H1 (cell line): Measurements from ENCODE around the gene EPHB6. TPM values are rescaled to one million over a fixed set of nuclear protein-coding genes. Genes with fewer than 3 reads are reported as not detected.

ENCODE experiments used
- CTCF ChIA-PET: fragments of 300-600 bp; sonication (Branson Sonifier 250); formaldehyde crosslinking; loops from one replicate; lab custom pipeline; 2021; ENCODE audit not compliant: partially characterized antibody; lab: Charles Lee
- POLR2A ChIA-PET: fragments of 300-600 bp; sonication (Branson Sonifier 250); formaldehyde crosslinking; loops from one replicate; lab custom pipeline; 2021; ENCODE audit warnings: inconsistent platforms; ENCODE audit not compliant: partially characterized antibody; lab: Charles Lee
- DNase-seq, 2 experiments: peaks; one replicate each; pipeline versions ENCODE4 v3.0.0 to v3.0.0-alpha.2; 2010 to 2022; ENCODE audit warnings: low spot score in 2 of 2, low read depth in 1 of 2, mixed read lengths in 1 of 2
- FAIRE-seq: peaks from 2 replicates; lab custom pipeline; 2011; peaks lifted over from hg19 to GRCh38; lab: Jason Lieb, UNC
- H2AFZ ChIP-seq: 2 replicates; pipeline ENCODE4 v1.8.1; 2012; ENCODE audit warnings: low read length, inconsistent platforms
- H2AK5ac ChIP-seq: 2 replicates; pipeline ENCODE4 v1.6.1; 2013; ENCODE audit warnings: low read depth, low read length
- H2BK120ac ChIP-seq: replicated peaks from 2 replicates; pipeline ENCODE3; 2013; ENCODE audit warnings: low read depth, low read length, inconsistent platforms
- H2BK12ac ChIP-seq: 2 replicates; pipeline ENCODE4 v1.6.1; 2013; ENCODE audit warnings: low read depth, low read length
- H2BK15ac ChIP-seq: 2 replicates; pipeline ENCODE4 v1.6.1; 2013; ENCODE audit warnings: low read length
- H2BK20ac ChIP-seq: 2 replicates; pipeline ENCODE4 v1.6.1; 2013; ENCODE audit warnings: low read length
- H2BK5ac ChIP-seq: 2 replicates; pipeline ENCODE4 v1.6.1; 2013; ENCODE audit warnings: low read depth, low read length
- H3K14ac ChIP-seq: 2 replicates; pipeline ENCODE4 v1.6.1; 2013; ENCODE audit warnings: inconsistent platforms; ENCODE audit not compliant: insufficient read length
- H3K18ac ChIP-seq: 2 replicates; pipeline ENCODE4 v1.6.1; 2013; ENCODE audit warnings: low read length; ENCODE audit errors: extremely low read depth
- H3K23ac ChIP-seq: 2 replicates; pipeline ENCODE4 v1.6.1; 2013; ENCODE audit warnings: inconsistent platforms; ENCODE audit not compliant: insufficient read length
- H3K23me2 ChIP-seq: 2 replicates; pipeline ENCODE4 v1.6.1; 2013; ENCODE audit warnings: low read depth, low read length
- H3K27ac ChIP-seq: 2 replicates; pipeline ENCODE4 v1.6.1; 2011; ENCODE audit warnings: low read depth, low read length, inconsistent platforms
- H3K27me3 ChIP-seq, 4 experiments: replicated peaks in 1 of 4; 1 replicate in 1 of 4; 2 replicates in 3 of 4; pipeline versions ENCODE4 v1.6.1 to v1.8.1; 2011 to 2013; ENCODE audit warnings: low read length in 3 of 4, mild to moderate bottlenecking in 3 of 4, inconsistent platforms in 2 of 4, mixed read lengths in 2 of 4, moderate library complexity in 1 of 4; ENCODE audit not compliant: control insufficient read depth in 3 of 4, insufficient read depth in 3 of 4; ENCODE audit errors: extremely low read depth in 1 of 4
- H3K36me3 ChIP-seq, 4 experiments: 2 replicates each; pipeline versions ENCODE4 v1.6.1 to v1.8.1; 2011 to 2013; ENCODE audit warnings: mild to moderate bottlenecking in 4 of 4, low read length in 3 of 4, moderate library complexity in 2 of 4, control low read depth in 1 of 4, inconsistent platforms in 1 of 4; ENCODE audit not compliant: insufficient read depth in 4 of 4, control insufficient read depth in 2 of 4
- H3K4ac ChIP-seq: replicated peaks from 2 replicates; pipeline ENCODE3; 2013; ENCODE audit warnings: low read length, low read depth, mixed read lengths, inconsistent platforms; ENCODE audit not compliant: insufficient read length
- H3K4me1 ChIP-seq, 4 experiments: replicated peaks in 1 of 4; 1 replicate in 1 of 4; 2 replicates in 3 of 4; pipeline versions ENCODE4 v1.6.1 to v1.8.1; 2011 to 2013; ENCODE audit warnings: low read length in 3 of 4, inconsistent platforms in 2 of 4, mixed read lengths in 1 of 4; ENCODE audit not compliant: insufficient read depth in 4 of 4, control insufficient read depth in 3 of 4
- H3K4me2 ChIP-seq, 2 experiments: 2 replicates each; pipeline versions ENCODE4 v1.6.1 to v1.8.1; 2011 to 2013; ENCODE audit warnings: low read depth in 2 of 2, low read length in 2 of 2, control low read depth in 1 of 2, inconsistent platforms in 1 of 2, mild to moderate bottlenecking in 1 of 2; ENCODE audit not compliant: insufficient read depth in 1 of 2
- H3K4me3 ChIP-seq, 4 experiments: fragments of 200-600, 300-600 bp in 1 of 4; sonication (generic), shearing (Covaris generic), sonication (Bioruptor Twin) in 1 of 4; 2 replicates each; pipeline versions ENCODE4 v1.5.1 to v1.8.1; 2011 to 2016; ENCODE audit warnings: low read length in 4 of 4, low read depth in 3 of 4, control low read depth in 2 of 4, inconsistent platforms in 2 of 4, mild to moderate bottlenecking in 2 of 4, mixed read lengths in 1 of 4, moderate library complexity in 1 of 4; ENCODE audit not compliant: insufficient read depth in 2 of 4; ENCODE audit errors: extremely low read depth in 1 of 4
- H3K56ac ChIP-seq: replicated peaks from 2 replicates; pipeline ENCODE3; 2013; ENCODE audit warnings: low read depth, mild to moderate bottlenecking, mixed read lengths, low read length, inconsistent platforms; ENCODE audit not compliant: insufficient read length
- H3K79me1 ChIP-seq: 2 replicates; pipeline ENCODE4 v1.6.1; 2013; ENCODE audit warnings: low read depth, low read length, control low read depth
- H3K79me2 ChIP-seq, 2 experiments: 2 replicates each; pipeline versions ENCODE4 v1.6.1 to v1.8.1; 2012 to 2013; ENCODE audit warnings: low read length in 2 of 2, mild to moderate bottlenecking in 2 of 2, inconsistent platforms in 1 of 2; ENCODE audit not compliant: insufficient read depth in 2 of 2, control insufficient read depth in 1 of 2
- H3K9ac ChIP-seq, 4 experiments: replicated peaks in 1 of 4; 1 replicate in 1 of 4; 2 replicates in 3 of 4; pipeline versions ENCODE4 v1.6.1 to v1.8.1; 2011 to 2013; ENCODE audit warnings: low read depth in 3 of 4, low read length in 3 of 4, control low read depth in 2 of 4, mild to moderate bottlenecking in 2 of 4, moderate library complexity in 2 of 4, inconsistent platforms in 1 of 4; ENCODE audit errors: extremely low read depth in 1 of 4
- H3K9me3 ChIP-seq, 2 experiments: 2 replicates each; pipeline versions ENCODE4 v1.6.1 to v1.8.1; 2012 to 2013; ENCODE audit warnings: mild to moderate bottlenecking in 2 of 2, moderate library complexity in 2 of 2, control low read depth in 1 of 2, inconsistent platforms in 1 of 2, low read depth in 1 of 2, low read length in 1 of 2, mixed read lengths in 1 of 2; ENCODE audit not compliant: insufficient read depth in 2 of 2
- H4K20me1 ChIP-seq, 2 experiments: replicated peaks in 1 of 2; 2 replicates each; pipeline versions ENCODE3 to v1.8.1; 2011 to 2013; ENCODE audit warnings: inconsistent platforms in 2 of 2, low read length in 2 of 2, mild to moderate bottlenecking in 1 of 2; ENCODE audit not compliant: insufficient read depth in 2 of 2, control insufficient read depth in 1 of 2
- H4K5ac ChIP-seq: 2 replicates; pipeline ENCODE4 v1.6.1; 2013; ENCODE audit warnings: low read length, low read depth, mixed read lengths, inconsistent platforms; ENCODE audit not compliant: insufficient read length
- H4K8ac ChIP-seq: 2 replicates; pipeline ENCODE4 v1.8.0; 2013; ENCODE audit warnings: mild to moderate bottlenecking, moderate library complexity, low read length, inconsistent platforms; ENCODE audit not compliant: insufficient read depth; ENCODE audit errors: extremely low read depth
- H4K91ac ChIP-seq: replicated peaks from 2 replicates; pipeline ENCODE3; 2013; ENCODE audit warnings: low read length, mixed read lengths, inconsistent platforms; ENCODE audit not compliant: insufficient read length
- EZH2 ChIP-seq: fragments of 200-600 bp; sonication (generic); IDR thresholded peaks from 2 replicates; pipeline ENCODE4 v1.7.1; 2012; ENCODE audit warnings: low read depth, mild to moderate bottlenecking, moderate library complexity, low read length, inconsistent platforms; ENCODE audit not compliant: severe bottlenecking
- FOSL1 ChIP-seq: IDR thresholded peaks from 2 replicates; pipeline ENCODE4 v1.6.1; 2011; ENCODE audit warnings: mild to moderate bottlenecking, low read depth, low read length, moderate library complexity; ENCODE audit not compliant: insufficient read depth
- MAFK ChIP-seq: IDR thresholded peaks from 2 replicates; pipeline ENCODE4 v1.6.1; 2012; ENCODE audit warnings: low read depth, mild to moderate bottlenecking, improper control_type of control experiment, low read length
- RAD21 ChIP-seq, 2 experiments: IDR thresholded peaks in 1 of 2; conservative IDR thresholded peaks in 1 of 2; 2 replicates each; pipeline ENCODE4 v1.6.1; 2011; ENCODE audit warnings: low read depth in 2 of 2, low read length in 2 of 2, improper control_type of control experiment in 1 of 2, inconsistent platforms in 1 of 2, mild to moderate bottlenecking in 1 of 2, moderate library complexity in 1 of 2
- SAP30 ChIP-seq: fragments of 300-600 bp; sonication (generic); IDR thresholded peaks from 2 replicates; pipeline ENCODE4 v1.7.1; 2012; ENCODE audit warnings: low read length, moderate library complexity, mild to moderate bottlenecking, inconsistent platforms; ENCODE audit not compliant: insufficient read depth, insufficient replicate concordance
- SP4 ChIP-seq: IDR thresholded peaks from 2 replicates; pipeline ENCODE4 v1.6.1; 2012; ENCODE audit warnings: low read length, inconsistent platforms
- TEAD4 ChIP-seq: IDR thresholded peaks from 2 replicates; pipeline ENCODE4 v1.6.1; 2012; ENCODE audit warnings: low read depth, low read length, inconsistent platforms, mixed read lengths
- WGBS, 2 experiments: shearing (Covaris generic) in 1 of 2; methylation state at CpG; one replicate each; pipeline versions ENCODE4 v1.1.6 to v1.1.7; 2013 to 2015; ENCODE audit warnings: low lambda C conversion rate in 2 of 2, mixed read lengths in 2 of 2, inconsistent platforms in 1 of 2, low coverage in 1 of 2, missing lambda C conversion rate in 1 of 2; ENCODE audit not compliant: insufficient replicate concordance in 2 of 2, insufficient coverage in 1 of 2, insufficient read length in 1 of 2; ENCODE audit errors: extremely low coverage in 1 of 2, missing lambda C conversion rate in 1 of 2; 5-methylcytosine and 5-hydroxymethylcytosine counted together
- polyA plus RNA-seq, 7 experiments: library from polyadenylated mRNA; depleted of rRNA in 3 of 7; stranded (reverse) in 5 of 7; unstranded in 2 of 7; fragments of >200 nt in 5 of 7; fragments of 200-250 nt in 2 of 7; gene quantifications; 1 replicate in 5 of 7; 2 replicates in 1 of 7; 4 replicates in 1 of 7; pipeline versions ENCODE4 v1.2.1 to v1.2.3, GENCODE V29; 2011 to 2013; ENCODE audit warnings: missing spikeins in 2 of 7, mixed read lengths in 2 of 7
- total RNA-seq: library from RNA; stranded (reverse); fragmentation: NEBNext Ultra II Directional; extraction: Animal tissue kit (Norgen Biotek cat#: 25700); gene quantifications from 2 replicates; pipeline ENCODE4 v1.2.1, GENCODE V29; 2021
- TF ChIP-seq, protein P1 (sequence below), 3 experiments: IDR thresholded peaks; 1 replicate in 2 of 3; 2 replicates in 1 of 3; pipeline versions ENCODE4 v1.5.1 to v1.6.1; 2011; ENCODE audit warnings: low read length in 3 of 3, mild to moderate bottlenecking in 3 of 3, inconsistent platforms in 2 of 3, low read depth in 1 of 3, moderate library complexity in 1 of 3; ENCODE audit not compliant: insufficient read depth in 1 of 3; ENCODE audit errors: control extremely low read depth in 1 of 3
- TF ChIP-seq, protein P2 (sequence below): IDR thresholded peaks from 2 replicates; pipeline ENCODE4 v1.6.1; 2012; ENCODE audit warnings: inconsistent platforms

The EPHB6 gene
- total and polyA plus RNA-seq, 2 of the 8 experiments (the other 6 are each of a cell fraction or from before 2014, with no cell fraction given), result 19.7 TPM

DNA sequence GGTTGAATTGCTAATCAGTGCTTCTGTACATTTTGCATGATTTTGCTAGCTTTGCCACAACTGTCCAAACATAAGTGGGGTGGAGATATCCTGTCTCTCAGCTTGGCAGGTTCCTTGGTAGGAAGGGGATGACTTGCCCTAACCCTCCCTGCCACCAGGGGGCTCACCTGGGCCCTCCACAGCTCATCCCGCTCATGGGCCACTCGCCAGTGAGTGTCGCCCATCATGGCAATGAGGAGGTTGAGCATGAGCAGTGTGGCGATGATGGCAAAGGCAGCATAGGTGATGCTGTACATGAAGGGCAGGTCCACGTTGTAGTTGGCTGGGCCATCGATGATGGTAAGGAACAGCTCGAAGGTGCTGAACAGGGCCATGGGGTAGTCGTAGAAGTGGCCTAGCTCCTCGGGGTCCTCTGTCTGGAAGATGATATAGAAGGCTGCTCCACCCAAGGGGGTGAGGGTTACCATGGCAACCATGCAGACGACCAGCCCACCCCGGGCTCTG, 18.5 kb downstream of the EPHB6 start:
- FAIRE-seq, result peak; percentile 73
- no peaks in the 10 kb centered on the region for H4K20me1 ChIP-seq
- no peak overlapping the region for H3K27ac ChIP-seq
- no peak overlapping the region for H2BK5ac ChIP-seq
- no peak overlapping the region for H2BK15ac ChIP-seq
- H2BK12ac ChIP-seq, result no peak overlapping the region
- no peak overlapping the region for H2AFZ ChIP-seq
- H3K4me1 ChIP-seq, result no peaks in the 10 kb centered on the region; a peak in 1 of 7 replicates
- no peak overlapping the region for H3K4me3 ChIP-seq
- H2AK5ac ChIP-seq, result no peak overlapping the region
- DNase-seq, result peak in 1 of 2 experiments; percentile 84
- no peak overlapping the region for H4K91ac ChIP-seq
- no peak overlapping the region for H3K9ac ChIP-seq
- H3K23ac ChIP-seq, result no peak overlapping the region
- H3K79me1 ChIP-seq, result no peaks in the 10 kb centered on the region; the same call in 1 of the 2 replicates
- POLR2A ChIA-PET, result interaction anchor here (0.7 to 1.0 kb wide), 2 partner anchors 9 to 18 kb away, joined by 3 to 4 read pairs; no protein-coding TSS in a partner anchor
- no peak overlapping the region for H2BK20ac ChIP-seq
- no peak overlapping the region for H2BK120ac ChIP-seq
- H3K4ac ChIP-seq, result no peak overlapping the region
- no peaks in the 10 kb centered on the region; a peak in 1 of 7 replicates for H3K27me3 ChIP-seq
- H3K79me2 ChIP-seq, result no peaks in the 10 kb centered on the region
- H4K5ac ChIP-seq, result no peak overlapping the region
- H3K9me3 ChIP-seq, result no peaks in the 10 kb centered on the region
- CTCF ChIA-PET, result interaction anchor here (0.5 to 13.9 kb wide), 71 partner anchors 8 to 569 kb away, joined by 3 to 332 read pairs (median 4); partner anchors contain the start of genes EPHB6, KEL, LLCFC1 and TRPV5
- no peak overlapping the region for H3K18ac ChIP-seq
- H3K56ac ChIP-seq, result no peak overlapping the region
- no peaks in the 10 kb centered on the region for H3K23me2 ChIP-seq
- H3K4me2 ChIP-seq, result no peak overlapping the region
- WGBS, 2 experiments, result 76% methylated on average over 11 of the region's 11 CpGs; no CpG with 5 or more reads in 1 of the 2 experiments
- H4K8ac ChIP-seq, result peak overlapping the region; percentile 28; the same call in 1 of the 2 replicates
- H3K36me3 ChIP-seq, result no peaks in the 10 kb centered on the region
- no peak overlapping the region for H3K14ac ChIP-seq
- TF ChIP-seq, protein P1, sequence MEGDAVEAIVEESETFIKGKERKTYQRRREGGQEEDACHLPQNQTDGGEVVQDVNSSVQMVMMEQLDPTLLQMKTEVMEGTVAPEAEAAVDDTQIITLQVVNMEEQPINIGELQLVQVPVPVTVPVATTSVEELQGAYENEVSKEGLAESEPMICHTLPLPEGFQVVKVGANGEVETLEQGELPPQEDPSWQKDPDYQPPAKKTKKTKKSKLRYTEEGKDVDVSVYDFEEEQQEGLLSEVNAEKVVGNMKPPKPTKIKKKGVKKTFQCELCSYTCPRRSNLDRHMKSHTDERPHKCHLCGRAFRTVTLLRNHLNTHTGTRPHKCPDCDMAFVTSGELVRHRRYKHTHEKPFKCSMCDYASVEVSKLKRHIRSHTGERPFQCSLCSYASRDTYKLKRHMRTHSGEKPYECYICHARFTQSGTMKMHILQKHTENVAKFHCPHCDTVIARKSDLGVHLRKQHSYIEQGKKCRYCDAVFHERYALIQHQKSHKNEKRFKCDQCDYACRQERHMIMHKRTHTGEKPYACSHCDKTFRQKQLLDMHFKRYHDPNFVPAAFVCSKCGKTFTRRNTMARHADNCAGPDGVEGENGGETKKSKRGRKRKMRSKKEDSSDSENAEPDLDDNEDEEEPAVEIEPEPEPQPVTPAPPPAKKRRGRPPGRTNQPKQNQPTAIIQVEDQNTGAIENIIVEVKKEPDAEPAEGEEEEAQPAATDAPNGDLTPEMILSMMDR (IDR thresholded peaks at IDR 0.05; ENCODE audit: control extremely low read depth in 1 of 3, insufficient read depth in 1 of 3, low read depth in 1 of 3, low read length in 3 of 3), result peak; percentile 83 to 94 (median 90)
- TF ChIP-seq MAFK (no peak), TEAD4 (no peak), RAD21 (IDR thresholded peaks at IDR 0.05 in 1 of 2, conservative IDR thresholded peaks at IDR 0.05 in 1 of 2; ENCODE audit: low read depth in 2 of 2, low read length in 2 of 2) (peak; percentile 54 to 63), SP4 (no peak), EZH2 (no peak), SAP30 (no peak), FOSL1 (no peak)
- TF ChIP-seq, protein P2, sequence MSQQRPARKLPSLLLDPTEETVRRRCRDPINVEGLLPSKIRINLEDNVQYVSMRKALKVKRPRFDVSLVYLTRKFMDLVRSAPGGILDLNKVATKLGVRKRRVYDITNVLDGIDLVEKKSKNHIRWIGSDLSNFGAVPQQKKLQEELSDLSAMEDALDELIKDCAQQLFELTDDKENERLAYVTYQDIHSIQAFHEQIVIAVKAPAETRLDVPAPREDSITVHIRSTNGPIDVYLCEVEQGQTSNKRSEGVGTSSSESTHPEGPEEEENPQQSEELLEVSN, result 0 out of 2 replicates have a peak, but pooled peaks have one; percentile 36
